OCI-LY3 (cell line): ENCODE data around the gene GPRC5D.

ENCODE experiments used
- H2AFZ ChIP-seq: fragments of 200-600, 300-600 bp; shearing (Covaris generic); 2 replicates; pipeline ENCODE4 v1.6.0; 2014; ENCODE audit warnings: antibody characterized with exemption, low read depth, low read length
- H3K27ac ChIP-seq: fragments of 200-600, 300-600 bp; sonication (generic); 2 replicates; pipeline ENCODE4 v1.5.1; 2014; ENCODE audit warnings: mild to moderate bottlenecking, low read length, moderate library complexity, mixed read lengths
- H3K27me3 ChIP-seq: fragments of 200-600, 300-600 bp; sonication (generic); 2 replicates; pipeline ENCODE4 v1.6.1; 2014; ENCODE audit warnings: low read depth, low read length, mixed read lengths
- H3K36me3 ChIP-seq: fragments of 200-600, 300-600 bp; sonication (generic); replicated peaks from 2 replicates; pipeline ENCODE3; 2014; ENCODE audit warnings: low read depth, low read length, mixed read lengths
- H3K4me1 ChIP-seq: fragments of 300-600, 200-600 bp; sonication (generic); 2 replicates; pipeline ENCODE4 v1.6.1; 2014; ENCODE audit warnings: low read length, mixed read lengths
- H3K4me2 ChIP-seq: fragments of 200-600, 300-600 bp; sonication (generic); 2 replicates; pipeline ENCODE4 v1.6.1; 2014; ENCODE audit warnings: low read length, mixed read lengths
- H3K4me3 ChIP-seq: fragments of 300-600, 200-600 bp; sonication (generic); 2 replicates; pipeline ENCODE4 v1.5.1; 2014; ENCODE audit warnings: antibody characterized with exemption, mild to moderate bottlenecking, low read length, moderate library complexity
- H3K79me2 ChIP-seq: fragments of 300-600, 200-600 bp; shearing (Covaris generic); 2 replicates; pipeline ENCODE4 v1.6.1; 2014; ENCODE audit warnings: mild to moderate bottlenecking, low read length, mixed read lengths
- H3K9ac ChIP-seq: fragments of 300-600, 200-600 bp; shearing (Covaris generic); 2 replicates; pipeline ENCODE4 v1.6.0; 2014; ENCODE audit warnings: mild to moderate bottlenecking, low read length, moderate library complexity
- H3K9me3 ChIP-seq: fragments of 200-600, 300-600 bp; shearing (Covaris generic); 2 replicates; pipeline ENCODE4 v1.6.1; 2014; ENCODE audit warnings: low read length, mixed read lengths; ENCODE audit not compliant: insufficient read depth
- H4K20me1 ChIP-seq: fragments of 200-600, 300-600 bp; sonication (generic); 2 replicates; pipeline ENCODE4 v1.6.1; 2016; ENCODE audit warnings: low read length, mixed read lengths; ENCODE audit not compliant: insufficient read depth
- EZH2phosphoT487 ChIP-seq: fragments of 200-600 bp; shearing (Covaris generic); IDR thresholded peaks from 2 replicates; pipeline ENCODE4 v1.6.1; 2018; ENCODE audit warnings: antibody characterized with exemption, mixed run types, low read depth
- TF ChIP-seq, protein P1 (sequence below): fragments of 200-600, 300-600 bp; sonication (generic); IDR thresholded peaks from 2 replicates; pipeline ENCODE4 v1.5.1; 2014; ENCODE audit warnings: antibody characterized with exemption, low read length, low read depth

GPRC5D gene

GRCh38 chr12:12954356-12954755 lies 2.4 kb upstream of the GPRC5D start:
- TF ChIP-seq, protein P1, sequence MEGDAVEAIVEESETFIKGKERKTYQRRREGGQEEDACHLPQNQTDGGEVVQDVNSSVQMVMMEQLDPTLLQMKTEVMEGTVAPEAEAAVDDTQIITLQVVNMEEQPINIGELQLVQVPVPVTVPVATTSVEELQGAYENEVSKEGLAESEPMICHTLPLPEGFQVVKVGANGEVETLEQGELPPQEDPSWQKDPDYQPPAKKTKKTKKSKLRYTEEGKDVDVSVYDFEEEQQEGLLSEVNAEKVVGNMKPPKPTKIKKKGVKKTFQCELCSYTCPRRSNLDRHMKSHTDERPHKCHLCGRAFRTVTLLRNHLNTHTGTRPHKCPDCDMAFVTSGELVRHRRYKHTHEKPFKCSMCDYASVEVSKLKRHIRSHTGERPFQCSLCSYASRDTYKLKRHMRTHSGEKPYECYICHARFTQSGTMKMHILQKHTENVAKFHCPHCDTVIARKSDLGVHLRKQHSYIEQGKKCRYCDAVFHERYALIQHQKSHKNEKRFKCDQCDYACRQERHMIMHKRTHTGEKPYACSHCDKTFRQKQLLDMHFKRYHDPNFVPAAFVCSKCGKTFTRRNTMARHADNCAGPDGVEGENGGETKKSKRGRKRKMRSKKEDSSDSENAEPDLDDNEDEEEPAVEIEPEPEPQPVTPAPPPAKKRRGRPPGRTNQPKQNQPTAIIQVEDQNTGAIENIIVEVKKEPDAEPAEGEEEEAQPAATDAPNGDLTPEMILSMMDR: no peak
- no peak for TF ChIP-seq EZH2phosphoT487
- H3K79me2 ChIP-seq: no peaks in the 10 kb centered on the region
- H3K27ac ChIP-seq: no peak overlapping the region

GRCh38 chr12:12951504-12951903 lies 466 bp downstream of the GPRC5D start:
- no peaks in the 10 kb centered on the region for H4K20me1 ChIP-seq
- H3K9me3 ChIP-seq: no peaks in the 10 kb centered on the region
- H3K4me1 ChIP-seq: no peaks in the 10 kb centered on the region
- H3K9ac ChIP-seq: no peak overlapping the region
- no peak overlapping the region for H3K4me3 ChIP-seq
- no peaks in the 10 kb centered on the region for H3K79me2 ChIP-seq
- H3K27ac ChIP-seq: no peak overlapping the region
- H3K36me3 ChIP-seq: no peaks in the 10 kb centered on the region
- H2AFZ ChIP-seq: no peak overlapping the region
- no peak overlapping the region for H3K4me2 ChIP-seq
- peaks cover 27% of the 10 kb centered on the region for H3K27me3 ChIP-seq
- TF ChIP-seq EZH2phosphoT487: no peak
- TF ChIP-seq, protein P1: no peak

More at GRCh38 chr12:12954356-12954755, 2.4 kb upstream of the GPRC5D start:
- H3K4me3 ChIP-seq: no peak overlapping the region
- H3K9ac ChIP-seq: no peak overlapping the region
- H3K36me3 ChIP-seq: no peaks in the 10 kb centered on the region
- H3K9me3 ChIP-seq: no peaks in the 10 kb centered on the region
- H4K20me1 ChIP-seq: no peaks in the 10 kb centered on the region
- H3K27me3 ChIP-seq: peaks cover 6% of the 10 kb centered on the region; the same call in 1 of the 2 replicates
- H3K4me1 ChIP-seq: no peaks in the 10 kb centered on the region
- no peak overlapping the region for H2AFZ ChIP-seq
- no peak overlapping the region for H3K4me2 ChIP-seq

GRCh38 chr12:12947902-12948301 lies 4.1 kb downstream of the GPRC5D start:
- H2AFZ ChIP-seq: no peak overlapping the region
- H4K20me1 ChIP-seq: no peaks in the 10 kb centered on the region
- TF ChIP-seq, protein P1: no peak
- TF ChIP-seq EZH2phosphoT487: no peak
- H3K9me3 ChIP-seq: no peaks in the 10 kb centered on the region
- H3K4me3 ChIP-seq: no peak overlapping the region
- H3K4me1 ChIP-seq: no peaks in the 10 kb centered on the region
- no peak overlapping the region for H3K27ac ChIP-seq
- H3K4me2 ChIP-seq: no peak overlapping the region
- peaks cover 35% of the 10 kb centered on the region for H3K27me3 ChIP-seq
- H3K79me2 ChIP-seq: no peaks in the 10 kb centered on the region
- no peak overlapping the region for H3K9ac ChIP-seq
- H3K36me3 ChIP-seq: no peaks in the 10 kb centered on the region

GRCh38 chr12:12946686-12947355 lies 5.1 kb downstream of the GPRC5D start:
- H3K4me2 ChIP-seq: no peak overlapping the region
- H3K79me2 ChIP-seq: no peaks in the 10 kb centered on the region
- TF ChIP-seq, protein P1: no peak
- TF ChIP-seq EZH2phosphoT487: no peak
- no peak overlapping the region for H2AFZ ChIP-seq
- H3K9ac ChIP-seq: no peak overlapping the region
- peaks cover 35% of the 10 kb centered on the region for H3K27me3 ChIP-seq
- no peak overlapping the region for H3K4me3 ChIP-seq
- no peaks in the 10 kb centered on the region for H3K9me3 ChIP-seq
- H3K36me3 ChIP-seq: no peaks in the 10 kb centered on the region
- H3K4me1 ChIP-seq: no peaks in the 10 kb centered on the region
- H3K27ac ChIP-seq: no peak overlapping the region
- no peaks in the 10 kb centered on the region for H4K20me1 ChIP-seq
